ENCODE data around the gene ATXN1L.
A peak's percentile ranks its signal among the peaks of the same experiment; 100 is the strongest.

The ATXN1L gene

GRCh38 chr16:71889147-71889546, 43.4 kb downstream of the ATXN1L start:
- no peak overlapping the region for H3K4me3 ChIP-seq (ENCODE audit: severe bottlenecking)
- no peaks in the 10 kb centered on the region for H3K4me1 ChIP-seq (ENCODE audit: insufficient read depth, poor library complexity, severe bottlenecking)
- no peaks in the 10 kb centered on the region for H3K9me3 ChIP-seq (ENCODE audit: severe bottlenecking)
- H3K36me3 ChIP-seq (ENCODE audit: low read depth) = no peaks in the 10 kb centered on the region
- TF ChIP-seq, protein P1, sequence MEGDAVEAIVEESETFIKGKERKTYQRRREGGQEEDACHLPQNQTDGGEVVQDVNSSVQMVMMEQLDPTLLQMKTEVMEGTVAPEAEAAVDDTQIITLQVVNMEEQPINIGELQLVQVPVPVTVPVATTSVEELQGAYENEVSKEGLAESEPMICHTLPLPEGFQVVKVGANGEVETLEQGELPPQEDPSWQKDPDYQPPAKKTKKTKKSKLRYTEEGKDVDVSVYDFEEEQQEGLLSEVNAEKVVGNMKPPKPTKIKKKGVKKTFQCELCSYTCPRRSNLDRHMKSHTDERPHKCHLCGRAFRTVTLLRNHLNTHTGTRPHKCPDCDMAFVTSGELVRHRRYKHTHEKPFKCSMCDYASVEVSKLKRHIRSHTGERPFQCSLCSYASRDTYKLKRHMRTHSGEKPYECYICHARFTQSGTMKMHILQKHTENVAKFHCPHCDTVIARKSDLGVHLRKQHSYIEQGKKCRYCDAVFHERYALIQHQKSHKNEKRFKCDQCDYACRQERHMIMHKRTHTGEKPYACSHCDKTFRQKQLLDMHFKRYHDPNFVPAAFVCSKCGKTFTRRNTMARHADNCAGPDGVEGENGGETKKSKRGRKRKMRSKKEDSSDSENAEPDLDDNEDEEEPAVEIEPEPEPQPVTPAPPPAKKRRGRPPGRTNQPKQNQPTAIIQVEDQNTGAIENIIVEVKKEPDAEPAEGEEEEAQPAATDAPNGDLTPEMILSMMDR (IDR thresholded peaks at IDR 0.05; ENCODE audit: poor library complexity, severe bottlenecking) = no peak
- DNase-seq (ENCODE audit: low spot score) = no peak
- no peak for ATAC-seq (ENCODE audit: low read depth)
- no peaks in the 10 kb centered on the region for H3K27me3 ChIP-seq (ENCODE audit: insufficient read depth, poor library complexity, severe bottlenecking)
- no peak overlapping the region for H3K27ac ChIP-seq (ENCODE audit: poor library complexity, severe bottlenecking)

GRCh38 chr16:71893888-71894228, 48.1 kb downstream of the ATXN1L start:
- Histone ChIP-seq H3K9me3 (ENCODE audit: severe bottlenecking) (no peaks in the 10 kb centered on the region), H3K27ac (ENCODE audit: poor library complexity, severe bottlenecking) (peak overlapping the region; percentile 76), H3K27me3 (ENCODE audit: insufficient read depth, poor library complexity, severe bottlenecking) (no peaks in the 10 kb centered on the region), H3K36me3 (ENCODE audit: low read depth) (peaks cover 24% of the 10 kb centered on the region), H3K4me1 (ENCODE audit: insufficient read depth, poor library complexity, severe bottlenecking) (peaks cover 8% of the 10 kb centered on the region), H3K4me3 (ENCODE audit: severe bottlenecking) (peak overlapping the region; percentile 93)
- ATAC-seq (ENCODE audit: low read depth) = no peak
- TF ChIP-seq, protein P1 (IDR thresholded peaks at IDR 0.05; ENCODE audit: poor library complexity, severe bottlenecking) = no peak
- no peak for DNase-seq (ENCODE audit: low spot score)

GRCh38 chr16:71894229-71894920, 48.6 kb downstream of the ATXN1L start:
- Histone ChIP-seq H3K27ac (ENCODE audit: poor library complexity, severe bottlenecking) (peak overlapping the region; percentile 76), H3K36me3 (ENCODE audit: low read depth) (peaks cover 28% of the 10 kb centered on the region), H3K27me3 (ENCODE audit: insufficient read depth, poor library complexity, severe bottlenecking) (no peaks in the 10 kb centered on the region), H3K4me3 (ENCODE audit: severe bottlenecking) (peak overlapping the region; percentile 93), H3K4me1 (ENCODE audit: insufficient read depth, poor library complexity, severe bottlenecking) (peaks cover 8% of the 10 kb centered on the region), H3K9me3 (ENCODE audit: severe bottlenecking) (no peaks in the 10 kb centered on the region)
- ATAC-seq (ENCODE audit: low read depth) (peak; percentile 43), DNase-seq (ENCODE audit: low spot score) (peak; percentile 65)
- TF ChIP-seq, protein P1 (IDR thresholded peaks at IDR 0.05; ENCODE audit: poor library complexity, severe bottlenecking) = peak; percentile 39

GRCh38 chr16:71894921-71895678, 49.3 kb downstream of the ATXN1L start, which contains the start of gene IST1:
IST1 (plus strand) TSS chr16:71895531; CDS start chr16:71915641, 20,110 bp downstream.
- peak within 1 kb of the TSS; percentile 76 for H3K27ac ChIP-seq (ENCODE audit: poor library complexity, severe bottlenecking)
- no peaks in the 10 kb centered on the region for H3K27me3 ChIP-seq (ENCODE audit: insufficient read depth, poor library complexity, severe bottlenecking)
- peak within 1 kb of the TSS; percentile 93 for H3K4me3 ChIP-seq (ENCODE audit: severe bottlenecking)
- no peaks in the 10 kb centered on the region for H3K9me3 ChIP-seq (ENCODE audit: severe bottlenecking)
- DNase-seq (ENCODE audit: low spot score) (peak; percentile 98), ATAC-seq (ENCODE audit: low read depth) (peak; percentile 89)
- H3K36me3 ChIP-seq (ENCODE audit: low read depth) = peaks cover 29% of the 10 kb centered on the region
- TF ChIP-seq, protein P1 (IDR thresholded peaks at IDR 0.05; ENCODE audit: poor library complexity, severe bottlenecking) = no peak
- H3K4me1 ChIP-seq (ENCODE audit: insufficient read depth, poor library complexity, severe bottlenecking) = peaks cover 8% of the 10 kb centered on the region
